ENCODE measurements around the gene PHACTR4. TPM values are rescaled to one million over a fixed set of nuclear protein-coding genes. Genes with fewer than 3 reads are reported as not detected.

Gene PHACTR4
- total and polyA plus RNA-seq, 2 of the 8 experiments (the other 6 are each of a cell fraction or from before 2014, with no cell fraction given), result 23.7 to 57.8 TPM

DNA sequence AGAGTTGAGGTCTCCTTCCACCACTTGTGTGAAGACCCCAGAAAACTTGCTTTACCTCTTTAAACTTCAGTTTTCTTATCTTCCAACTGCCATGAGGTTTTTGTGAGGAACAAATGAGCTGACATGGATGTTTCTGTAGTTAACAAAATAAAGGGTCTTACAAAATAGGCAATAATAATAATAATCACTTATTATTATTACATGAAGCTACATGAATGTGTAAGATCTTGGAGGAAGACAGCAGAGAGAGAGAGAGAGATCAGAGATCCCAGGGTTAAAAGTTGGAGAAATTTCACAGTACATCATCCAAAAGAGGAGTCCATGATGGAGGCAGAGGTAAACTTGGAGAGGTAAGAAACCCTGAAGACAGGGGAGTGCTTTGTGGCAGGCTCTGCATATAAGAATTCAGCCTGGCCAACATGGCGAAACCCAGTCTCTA lies 147.0 kb downstream of the PHACTR4 start (continued):
- TF ChIP-seq SP4 (IDR thresholded peaks at IDR 0.05; ENCODE audit: low read length) (no peak), JUND (IDR thresholded peaks at IDR 0.05; ENCODE audit: low read length) (no peak)

Measured in H1 (cell line).